Esophagus squamous epithelium (tissue), 5 donors: ENCODE measurements around the gene RBM20. TPM values are rescaled to one million over a fixed set of nuclear protein-coding genes. Genes with fewer than 3 reads are reported as not detected.

Source experiments
- DNase-seq: peaks from one replicate; lab custom pipeline; 2025; lab: John Stamatoyannopoulos, UW
- H3K27ac ChIP-seq, 4 donors: fragments of 200-600 bp; sonication (generic); one replicate each; pipeline ENCODE4 v1.5.1; 2016 to 2019; ENCODE audit warnings: mild to moderate bottlenecking in 1 of 4
- H3K27me3 ChIP-seq, 4 donors: fragments of 200-600 bp; sonication (generic); 1 replicate in 3 of 4; 2 replicates in 1 of 4; pipeline versions ENCODE4 v1.5.1 to v1.6.0; 2017 to 2021; ENCODE audit warnings: antibody characterized with exemption in 1 of 4
- H3K36me3 ChIP-seq, 3 donors: fragments of 200-600 bp; sonication (generic); one replicate each; pipeline ENCODE4 v1.5.1; 2016 to 2019
- H3K4me1 ChIP-seq, 3 donors: fragments of 200-600 bp; sonication (generic); one replicate each; pipeline ENCODE4 v1.5.1; 2017 to 2019
- H3K4me3 ChIP-seq, 4 donors: fragments of 200-600 bp; sonication (generic); 1 replicate in 3 of 4; 2 replicates in 1 of 4; pipeline ENCODE4 v1.5.1; 2016 to 2019; ENCODE audit warnings: mild to moderate bottlenecking in 2 of 4, moderate library complexity in 1 of 4
- H3K9me3 ChIP-seq, 3 donors: fragments of 200-600 bp; sonication (generic); one replicate each; pipeline ENCODE4 v1.5.1; 2016 to 2019
- POLR2A ChIP-seq, 4 donors: fragments of 450-650 bp; IDR thresholded peaks; one replicate each; pipeline ENCODE4 v1.6.1; 2017; ENCODE audit warnings: antibody characterized with exemption in 4 of 4, mild to moderate bottlenecking in 4 of 4, moderate library complexity in 3 of 4
- WGBS, 2 donors: methylation state at CpG; one replicate each; pipeline ENCODE4 v1.1.5; 2018; 5-methylcytosine and 5-hydroxymethylcytosine counted together
- intact Hi-C: fragments of 100-400 bp; cut with DNase I; formaldehyde crosslinking; loops from one replicate; pipeline ENCODE4 v1.15.0; 2022
- total RNA-seq, 4 donors: library from RNA; depleted of rRNA; stranded (reverse); fragments of >200 nt; gene quantifications; one replicate each; pipeline ENCODE4 v1.1.0, GENCODE V29; 2016
- TF ChIP-seq, protein P1 (sequence below), 6 experiments: fragments of 450-650 bp in 4 of 6; fragments of 200-600 bp in 2 of 6; sonication (generic) in 2 of 6; IDR thresholded peaks; one replicate each; pipeline ENCODE4 v1.5.1; 2016 to 2019; ENCODE audit warnings: antibody characterized with exemption in 6 of 6, mild to moderate bottlenecking in 4 of 6, moderate library complexity in 4 of 6
- donor health status: DM: yes; HTN: yes; CAD: no.

RBM20 gene
- total RNA-seq, 4 donors from 2014 or later, result 2.1 to 10.3 (median 3.7) TPM

DNA sequence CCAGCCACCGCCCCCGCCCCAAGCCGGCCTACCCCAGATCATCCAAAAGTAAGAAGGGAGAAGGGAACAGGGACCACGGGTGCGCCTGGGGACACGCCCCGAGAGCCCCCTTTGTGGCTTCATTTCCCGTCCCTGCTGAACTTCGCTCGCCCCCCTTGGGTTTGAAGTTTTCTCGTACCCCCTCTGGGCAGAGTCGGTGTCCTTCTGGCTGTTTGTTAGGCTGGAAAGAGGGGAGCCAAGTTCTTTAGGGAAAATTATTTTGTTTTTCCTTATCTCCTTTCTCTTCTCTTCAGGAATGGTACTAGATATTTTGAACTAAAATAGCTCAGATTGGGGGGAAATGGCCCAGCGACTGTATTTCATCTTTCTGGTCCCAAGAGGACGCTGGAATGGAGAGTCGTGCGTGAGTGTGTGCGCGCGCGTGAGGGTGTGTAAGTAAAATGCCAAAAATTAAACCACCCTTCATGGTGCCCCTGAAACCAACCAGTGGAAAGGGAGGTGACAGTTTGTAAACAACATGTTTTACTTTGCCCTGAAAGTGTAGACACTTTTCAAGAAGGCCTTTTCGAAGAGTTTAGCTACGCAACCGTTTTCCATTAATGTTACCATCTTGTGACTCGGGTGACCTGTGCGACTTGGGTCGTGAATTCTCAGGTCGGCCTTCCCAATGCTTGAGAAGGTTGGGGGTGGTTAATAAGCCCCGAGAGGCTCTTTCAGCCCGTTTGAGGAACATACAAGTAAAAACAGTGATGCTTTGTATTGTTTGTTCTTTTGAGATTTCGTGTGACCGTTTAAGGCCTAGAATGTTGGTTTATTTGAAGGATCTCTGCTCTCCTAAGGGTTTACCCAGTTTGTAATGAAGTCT is 694 bp downstream of the RBM20 start:
- no peak for DNase-seq
- H3K27ac ChIP-seq, result no peak overlapping the region
- H3K36me3 ChIP-seq, result no peaks in the 10 kb centered on the region
- WGBS, 2 donors, result 52 to 70% methylated on average over 22 to 28 of the region's 31 CpGs
- intact Hi-C loops, result no loop called here
- H3K4me3 ChIP-seq, result peak overlapping the region; percentile 35 to 80 (median 50)
- peaks cover 14 to 22% (median 18%) of the 10 kb centered on the region in 3 donors for H3K4me1 ChIP-seq
- TF ChIP-seq, protein P1, sequence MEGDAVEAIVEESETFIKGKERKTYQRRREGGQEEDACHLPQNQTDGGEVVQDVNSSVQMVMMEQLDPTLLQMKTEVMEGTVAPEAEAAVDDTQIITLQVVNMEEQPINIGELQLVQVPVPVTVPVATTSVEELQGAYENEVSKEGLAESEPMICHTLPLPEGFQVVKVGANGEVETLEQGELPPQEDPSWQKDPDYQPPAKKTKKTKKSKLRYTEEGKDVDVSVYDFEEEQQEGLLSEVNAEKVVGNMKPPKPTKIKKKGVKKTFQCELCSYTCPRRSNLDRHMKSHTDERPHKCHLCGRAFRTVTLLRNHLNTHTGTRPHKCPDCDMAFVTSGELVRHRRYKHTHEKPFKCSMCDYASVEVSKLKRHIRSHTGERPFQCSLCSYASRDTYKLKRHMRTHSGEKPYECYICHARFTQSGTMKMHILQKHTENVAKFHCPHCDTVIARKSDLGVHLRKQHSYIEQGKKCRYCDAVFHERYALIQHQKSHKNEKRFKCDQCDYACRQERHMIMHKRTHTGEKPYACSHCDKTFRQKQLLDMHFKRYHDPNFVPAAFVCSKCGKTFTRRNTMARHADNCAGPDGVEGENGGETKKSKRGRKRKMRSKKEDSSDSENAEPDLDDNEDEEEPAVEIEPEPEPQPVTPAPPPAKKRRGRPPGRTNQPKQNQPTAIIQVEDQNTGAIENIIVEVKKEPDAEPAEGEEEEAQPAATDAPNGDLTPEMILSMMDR (IDR thresholded peaks at IDR 0.05), result no peak
- TF ChIP-seq POLR2A (IDR thresholded peaks at IDR 0.05), result no peak
- H3K9me3 ChIP-seq, result no peaks in the 10 kb centered on the region
- H3K27me3 ChIP-seq, result peaks cover 0 to 93% (median 15%) of the 10 kb centered on the region in 4 donors

DNA sequence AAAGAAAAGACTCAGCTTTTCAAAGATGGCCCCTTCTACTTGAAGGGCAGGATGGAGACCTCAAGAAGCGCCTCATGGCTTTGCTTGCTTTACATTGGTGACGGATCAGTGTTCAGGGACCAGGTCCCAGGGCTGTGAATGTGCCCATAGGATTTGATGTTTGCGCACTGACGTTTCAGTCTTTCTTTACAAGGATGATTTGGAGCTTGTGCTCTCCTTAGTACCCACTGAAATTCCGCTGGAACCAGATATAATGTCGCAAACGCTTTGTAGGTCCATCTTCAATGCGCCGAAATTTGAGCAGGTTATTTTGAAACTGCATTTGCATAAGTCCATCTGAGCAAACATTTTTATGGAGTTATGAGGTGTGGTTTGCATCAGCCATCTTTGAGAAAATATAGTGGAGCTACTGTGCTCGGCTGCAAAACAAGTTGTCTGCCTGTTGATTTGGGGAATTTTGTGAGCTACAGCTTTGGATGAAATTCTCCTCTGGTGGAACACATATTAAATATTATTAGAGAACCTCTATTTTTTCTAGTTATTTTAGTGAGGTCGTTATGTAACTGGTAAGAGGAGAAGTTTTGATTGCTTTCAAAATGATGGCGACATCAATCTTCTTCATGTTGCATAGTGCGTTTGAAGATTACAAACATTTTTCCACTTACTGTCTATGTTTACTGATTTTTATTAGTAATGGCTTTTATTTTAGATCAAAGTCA is 2.4 kb downstream of the RBM20 start:
- H3K27me3 ChIP-seq, result peaks cover 0 to 95% (median 15%) of the 10 kb centered on the region in 4 donors
- H3K9me3 ChIP-seq, result no peaks in the 10 kb centered on the region
- peaks cover 14 to 22% (median 18%) of the 10 kb centered on the region in 3 donors for H3K4me1 ChIP-seq
- 77 to 81% methylated on average over 13 of the region's 13 CpGs for WGBS, 2 donors
- intact Hi-C loops, result no loop called here
- DNase-seq, result no peak
- H3K27ac ChIP-seq, result no peak overlapping the region
- H3K4me3 ChIP-seq, result no peak overlapping the region
- no peaks in the 10 kb centered on the region for H3K36me3 ChIP-seq
- TF ChIP-seq POLR2A (IDR thresholded peaks at IDR 0.05), result no peak
- TF ChIP-seq, protein P1 (IDR thresholded peaks at IDR 0.05), result no peak

DNA sequence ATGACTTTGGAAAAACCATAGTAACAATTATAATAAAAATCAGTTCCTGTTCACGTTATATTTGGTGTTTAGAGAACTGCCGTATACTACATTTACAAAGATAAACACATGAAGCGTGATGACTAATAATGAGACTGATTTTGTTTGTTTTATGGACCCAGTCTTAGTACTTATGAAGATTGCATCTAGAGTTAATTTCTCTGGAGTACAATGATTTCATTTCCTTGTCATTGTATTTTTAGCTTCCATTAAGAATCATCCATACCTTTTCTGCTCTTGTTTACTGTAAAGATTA is 2.9 kb downstream of the RBM20 start:
- TF ChIP-seq POLR2A (IDR thresholded peaks at IDR 0.05), result no peak
- TF ChIP-seq, protein P1 (IDR thresholded peaks at IDR 0.05), result no peak
- Histone ChIP-seq H3K4me1 (peaks cover 14 to 22% (median 18%) of the 10 kb centered on the region in 3 donors), H3K36me3 (no peaks in the 10 kb centered on the region), H3K4me3 (no peak overlapping the region), H3K27me3 (peaks cover 0 to 90% (median 15%) of the 10 kb centered on the region in 4 donors), H3K27ac (no peak overlapping the region), H3K9me3 (no peaks in the 10 kb centered on the region)
- intact Hi-C loops, result no loop called here
- WGBS, 2 donors, result 51 to 63% methylated on average over 3 of the region's 3 CpGs
- no peak for DNase-seq

DNA sequence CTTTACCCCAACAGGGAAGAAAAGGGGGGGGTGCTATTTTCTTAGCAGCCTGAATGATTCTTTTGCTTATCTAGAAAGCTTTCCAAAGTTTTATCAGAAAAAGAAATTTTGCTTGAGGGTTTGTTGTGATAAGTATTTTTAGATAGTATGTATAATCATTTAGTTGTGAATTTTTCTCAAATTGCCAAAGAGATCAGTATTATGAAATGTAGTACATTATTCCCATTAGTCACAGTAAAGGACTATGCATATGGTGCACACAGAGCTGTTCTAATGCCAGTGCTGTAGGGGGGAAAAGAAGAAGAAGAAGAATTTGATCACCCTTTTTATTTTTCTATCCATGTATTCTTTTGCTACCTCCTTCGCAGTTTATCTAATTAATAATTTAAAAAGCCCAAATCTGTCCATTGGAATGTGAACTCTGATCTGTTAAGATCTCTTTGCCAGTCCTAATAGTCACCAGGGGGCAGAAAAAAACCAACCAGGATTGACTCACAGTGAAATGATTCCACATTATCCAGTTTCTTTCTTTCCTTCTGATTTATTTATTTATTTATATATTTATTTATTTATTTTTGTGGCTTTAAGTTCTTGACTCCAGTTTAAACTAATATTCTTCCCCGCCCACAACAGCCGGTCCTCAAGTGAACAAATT is 4.7 kb downstream of the RBM20 start:
- intact Hi-C loops, result no loop called here
- H3K4me3 ChIP-seq, result no peak overlapping the region
- WGBS, 2 donors, result 80 to 87% methylated on average over 3 of the region's 3 CpGs
- no peaks in the 10 kb centered on the region for H3K9me3 ChIP-seq
- no peak for DNase-seq
- no peak overlapping the region for H3K27ac ChIP-seq
- TF ChIP-seq POLR2A (IDR thresholded peaks at IDR 0.05), result no peak
- TF ChIP-seq, protein P1 (IDR thresholded peaks at IDR 0.05), result no peak
- no peaks in the 10 kb centered on the region for H3K36me3 ChIP-seq
- H3K27me3 ChIP-seq, result peaks cover 0 to 85% (median 14%) of the 10 kb centered on the region in 4 donors
- peaks cover 8 to 12% (median 9%) of the 10 kb centered on the region in 3 donors for H3K4me1 ChIP-seq
